Stimulated activated naive CD8-positive, alpha-beta T cell treated with anti-CD3 and anti-CD28 coated beads, Interleukin-15, amount 100 ng/mL, for 72 hours (primary cell): Measurements from ENCODE around the gene VWF.

ENCODE experiments used
- ATAC-seq: fragments of 150-1000 bp; cut with Tn5 transposase; 2 replicates; pipeline ENCODE4 v1.10.0; 2021; ENCODE audit warnings: mild to moderate bottlenecking, moderate library complexity
- DNase-seq, 2 donors: peaks; one replicate each; pipeline ENCODE4 v3.0.0; 2021 to 2022
- H3K27ac Mint-ChIP-seq, 2 donors: one replicate each; pipeline ENCODE4 v1.8.0; 2022; ENCODE audit warnings: mild to moderate bottlenecking in 2 of 2, mixed read lengths in 2 of 2, moderate library complexity in 2 of 2
- H3K27me3 Mint-ChIP-seq: one replicate; pipeline ENCODE4 v1.8.0; 2022; ENCODE audit warnings: mixed read lengths
- H3K4me1 Mint-ChIP-seq: one replicate; pipeline ENCODE4 v1.8.0; 2022; ENCODE audit warnings: mild to moderate bottlenecking, mixed read lengths
- H3K4me3 Mint-ChIP-seq, 2 donors: one replicate each; pipeline ENCODE4 v1.8.0; 2022; ENCODE audit warnings: mild to moderate bottlenecking in 2 of 2, mixed read lengths in 2 of 2, moderate library complexity in 1 of 2
- H3K9me3 Mint-ChIP-seq, 2 donors: one replicate each; pipeline ENCODE4 v1.8.0; 2022; ENCODE audit warnings: mixed read lengths in 2 of 2

VWF gene

GRCh38 chr12:5941907-5942306 lies 182.6 kb downstream of the VWF start:
- Mint-ChIP-seq H3K9me3 (no peaks in the 10 kb centered on the region), H3K4me1 (no peaks in the 10 kb centered on the region), H3K27me3 (peaks cover 84% of the 10 kb centered on the region), H3K4me3 (no peak overlapping the region), H3K27ac (no peak overlapping the region)
- no peak for ATAC-seq
- no peak for DNase-seq

- Mint-ChIP-seq H3K4me1 (no peaks in the 10 kb centered on the region), H3K27ac (no peak overlapping the region), H3K27me3 (peaks cover 16% of the 10 kb centered on the region), H3K4me3 (no peak overlapping the region), H3K9me3 (peaks cover 0 to 7% of the 10 kb centered on the region in 2 donors)
- ATAC-seq (no peak), DNase-seq (no peak)
Measured at GRCh38 chr12:5927732-5928516, 196.5 kb downstream of the VWF start.

GRCh38 chr12:5925646-5926045 lies 198.8 kb downstream of the VWF start:
- Mint-ChIP-seq H3K4me3 (no peak overlapping the region), H3K4me1 (no peaks in the 10 kb centered on the region), H3K27ac (no peak overlapping the region), H3K9me3 (peaks cover 0 to 4% of the 10 kb centered on the region in 2 donors), H3K27me3 (peaks cover 16% of the 10 kb centered on the region)
- ATAC-seq = no peak
- DNase-seq = no peak

- H3K27ac Mint-ChIP-seq = no peak overlapping the region
- no peak for ATAC-seq
- peaks cover 16% of the 10 kb centered on the region for H3K27me3 Mint-ChIP-seq
- no peak overlapping the region for H3K4me3 Mint-ChIP-seq
- no peak for DNase-seq
- H3K9me3 Mint-ChIP-seq = peaks cover 0 to 4% of the 10 kb centered on the region in 2 donors
- H3K4me1 Mint-ChIP-seq = no peaks in the 10 kb centered on the region
Measured at GRCh38 chr12:5924342-5924741, 200.1 kb downstream of the VWF start.

- peaks cover 16% of the 10 kb centered on the region for H3K27me3 Mint-ChIP-seq
- no peak overlapping the region for H3K4me3 Mint-ChIP-seq
- H3K9me3 Mint-ChIP-seq = peaks cover 0 to 4% of the 10 kb centered on the region in 2 donors
- no peak for DNase-seq
- no peak for ATAC-seq
- H3K27ac Mint-ChIP-seq = no peak overlapping the region
- no peaks in the 10 kb centered on the region for H3K4me1 Mint-ChIP-seq
Measured at GRCh38 chr12:5923751-5924150, 200.7 kb downstream of the VWF start.

GRCh38 chr12:5923043-5923605 lies 201.3 kb downstream of the VWF start:
- no peaks in the 10 kb centered on the region for H3K4me1 Mint-ChIP-seq
- peaks cover 15% of the 10 kb centered on the region for H3K27me3 Mint-ChIP-seq
- no peak overlapping the region for H3K4me3 Mint-ChIP-seq
- peaks cover 0 to 4% of the 10 kb centered on the region in 2 donors for H3K9me3 Mint-ChIP-seq
- DNase-seq (no peak), ATAC-seq (no peak)
- H3K27ac Mint-ChIP-seq = no peak overlapping the region

- Mint-ChIP-seq H3K4me3 (no peak overlapping the region), H3K27ac (no peak overlapping the region), H3K9me3 (no peaks in the 10 kb centered on the region), H3K4me1 (no peaks in the 10 kb centered on the region), H3K27me3 (peaks cover 9% of the 10 kb centered on the region)
- DNase-seq (no peak), ATAC-seq (no peak)
Measured at GRCh38 chr12:5921966-5922899, 202.2 kb downstream of the VWF start.

GRCh38 chr12:5921027-5921909 lies 203.2 kb downstream of the VWF start:
- Mint-ChIP-seq H3K27ac (no peak overlapping the region), H3K4me3 (no peak overlapping the region), H3K4me1 (no peaks in the 10 kb centered on the region), H3K9me3 (no peaks in the 10 kb centered on the region), H3K27me3 (peaks cover under 1% of the 10 kb centered on the region)
- no peak for ATAC-seq
- DNase-seq = no peak

- no peak overlapping the region for H3K4me3 Mint-ChIP-seq
- H3K9me3 Mint-ChIP-seq = no peaks in the 10 kb centered on the region
- H3K27ac Mint-ChIP-seq = no peak overlapping the region
- no peaks in the 10 kb centered on the region for H3K4me1 Mint-ChIP-seq
- no peaks in the 10 kb centered on the region for H3K27me3 Mint-ChIP-seq
- no peak for ATAC-seq
- no peak for DNase-seq
Measured at GRCh38 chr12:5916785-5917290, 207.6 kb downstream of the VWF start.

GRCh38 chr12:5915511-5915910 lies 209.0 kb downstream of the VWF start:
- no peaks in the 10 kb centered on the region for H3K9me3 Mint-ChIP-seq
- no peak overlapping the region for H3K27ac Mint-ChIP-seq
- H3K27me3 Mint-ChIP-seq = peaks cover 9% of the 10 kb centered on the region
- H3K4me3 Mint-ChIP-seq = no peak overlapping the region
- DNase-seq = no peak
- ATAC-seq = no peak
- no peaks in the 10 kb centered on the region for H3K4me1 Mint-ChIP-seq

- no peak for DNase-seq
- Mint-ChIP-seq H3K27me3 (peaks cover 10% of the 10 kb centered on the region), H3K27ac (no peak overlapping the region), H3K9me3 (no peaks in the 10 kb centered on the region), H3K4me1 (no peaks in the 10 kb centered on the region), H3K4me3 (no peak overlapping the region)
- ATAC-seq = no peak
Measured at GRCh38 chr12:5914387-5915149, 209.9 kb downstream of the VWF start.

GRCh38 chr12:5913387-5913786 lies 211.1 kb downstream of the VWF start:
- H3K4me1 Mint-ChIP-seq = no peaks in the 10 kb centered on the region
- peaks cover 10% of the 10 kb centered on the region for H3K27me3 Mint-ChIP-seq
- H3K27ac Mint-ChIP-seq = no peak overlapping the region
- DNase-seq (no peak), ATAC-seq (no peak)
- H3K9me3 Mint-ChIP-seq = no peaks in the 10 kb centered on the region
- no peak overlapping the region for H3K4me3 Mint-ChIP-seq

- peaks cover 10% of the 10 kb centered on the region for H3K27me3 Mint-ChIP-seq
- H3K4me1 Mint-ChIP-seq = no peaks in the 10 kb centered on the region
- no peak overlapping the region for H3K27ac Mint-ChIP-seq
- no peak for DNase-seq
- H3K9me3 Mint-ChIP-seq = no peaks in the 10 kb centered on the region
- no peak for ATAC-seq
- H3K4me3 Mint-ChIP-seq = no peak overlapping the region
Measured at GRCh38 chr12:5912437-5913334, 211.8 kb downstream of the VWF start.
